GM18873 (cell line): ENCODE measurements around the gene ANXA2R.
A peak's percentile ranks its signal among the peaks of the same experiment; 100 is the strongest.
"Not testable (repeated sequence)": the region's sequence is repeated elsewhere in the genome, so short reads cannot be mapped to it uniquely, and the experiment has no call there.

Experiments used
- ATAC-seq: cut with Tn5 transposase; IDR thresholded peaks from one replicate; pipeline ENCODE4 v1.9.1; 2021; ENCODE audit warnings: mild to moderate bottlenecking, moderate library complexity, moderate number of reproducible peaks; ENCODE audit not compliant: unreplicated experiment, low FRiP score

The ANXA2R gene

GRCh38 chr5:43036856-43037635, 3.1 kb downstream of the ANXA2R start:
- no peak for ATAC-seq

DNA sequence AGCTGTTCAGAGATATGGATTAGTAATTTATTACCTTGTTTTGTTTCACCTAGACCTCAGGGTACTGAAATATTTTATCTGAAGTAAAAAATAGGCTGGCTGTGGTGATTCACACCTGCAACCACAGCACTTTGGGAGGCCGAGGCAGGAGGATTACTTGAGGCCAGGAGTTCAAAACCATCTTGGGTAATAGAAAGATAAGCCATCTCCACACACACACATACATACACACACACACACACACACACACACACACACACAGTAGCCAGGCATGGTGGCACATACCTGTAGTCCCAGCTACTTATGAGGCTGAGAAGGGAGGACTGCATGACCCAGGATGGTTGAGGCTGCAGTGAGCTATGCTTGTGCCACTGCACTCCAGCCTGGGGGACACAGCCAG, 3.7 kb downstream of the ANXA2R start:
- no peak for ATAC-seq

DNA sequence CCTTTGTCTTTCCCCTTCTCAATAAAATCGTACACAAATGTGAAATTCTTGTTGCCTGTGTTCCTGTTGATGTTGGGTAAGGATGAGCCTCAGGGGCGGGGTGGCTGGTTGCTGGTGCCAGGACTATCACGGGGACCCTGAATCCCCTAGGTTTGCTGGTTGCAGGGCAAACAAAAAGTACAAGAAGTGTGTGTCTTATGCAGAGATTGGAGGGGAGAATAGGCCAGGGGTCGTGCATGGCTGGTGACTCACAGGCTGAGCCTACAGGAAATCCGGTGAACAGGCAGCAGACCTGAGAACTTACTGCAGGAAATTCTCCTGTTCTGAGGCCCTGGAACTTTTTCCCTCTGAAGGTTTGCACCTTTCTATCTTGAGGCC, 5.5 kb downstream of the ANXA2R start:
- ATAC-seq, result no peak

DNA sequence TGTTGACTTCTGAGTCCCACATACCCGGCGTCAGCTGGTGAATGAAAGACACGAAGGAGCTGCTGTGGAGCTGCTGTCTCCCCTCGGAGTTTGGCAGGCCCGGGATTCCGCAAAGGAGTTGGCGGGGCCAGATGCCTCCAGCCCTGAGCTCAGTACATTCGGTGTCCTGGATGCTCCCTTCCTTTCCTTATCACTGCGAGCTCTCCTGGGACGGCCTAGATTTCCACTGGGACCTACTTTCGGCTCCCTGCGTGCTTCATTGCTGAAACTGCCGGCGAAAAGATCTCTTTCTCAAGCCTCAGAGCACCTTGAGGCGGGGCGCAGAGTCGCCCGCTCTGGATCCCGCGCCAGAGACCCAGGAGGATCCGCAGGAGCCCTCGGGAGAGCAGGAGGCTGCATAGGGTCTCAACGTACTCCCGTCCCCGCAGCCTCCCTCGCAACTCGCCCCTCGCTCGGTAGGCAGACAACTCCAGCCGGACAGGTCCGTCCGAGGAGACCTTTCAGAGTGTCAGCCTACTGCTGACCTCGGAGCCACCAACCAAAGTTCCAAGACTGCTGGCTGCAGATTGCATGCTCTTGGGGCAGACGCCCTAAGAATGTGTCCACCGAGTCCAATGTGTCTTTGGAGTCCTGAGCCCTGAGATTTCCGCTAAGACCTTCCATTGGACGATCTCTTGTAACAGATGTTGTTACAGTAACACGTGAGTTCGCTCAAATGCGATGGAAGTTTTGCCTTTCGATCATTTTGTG, 6.1 kb downstream of the ANXA2R start:
- ATAC-seq, result no peak

- ATAC-seq, result no peak
Observed at GRCh38 chr5:43027054-43027785, 12.9 kb downstream of the ANXA2R start.

DNA sequence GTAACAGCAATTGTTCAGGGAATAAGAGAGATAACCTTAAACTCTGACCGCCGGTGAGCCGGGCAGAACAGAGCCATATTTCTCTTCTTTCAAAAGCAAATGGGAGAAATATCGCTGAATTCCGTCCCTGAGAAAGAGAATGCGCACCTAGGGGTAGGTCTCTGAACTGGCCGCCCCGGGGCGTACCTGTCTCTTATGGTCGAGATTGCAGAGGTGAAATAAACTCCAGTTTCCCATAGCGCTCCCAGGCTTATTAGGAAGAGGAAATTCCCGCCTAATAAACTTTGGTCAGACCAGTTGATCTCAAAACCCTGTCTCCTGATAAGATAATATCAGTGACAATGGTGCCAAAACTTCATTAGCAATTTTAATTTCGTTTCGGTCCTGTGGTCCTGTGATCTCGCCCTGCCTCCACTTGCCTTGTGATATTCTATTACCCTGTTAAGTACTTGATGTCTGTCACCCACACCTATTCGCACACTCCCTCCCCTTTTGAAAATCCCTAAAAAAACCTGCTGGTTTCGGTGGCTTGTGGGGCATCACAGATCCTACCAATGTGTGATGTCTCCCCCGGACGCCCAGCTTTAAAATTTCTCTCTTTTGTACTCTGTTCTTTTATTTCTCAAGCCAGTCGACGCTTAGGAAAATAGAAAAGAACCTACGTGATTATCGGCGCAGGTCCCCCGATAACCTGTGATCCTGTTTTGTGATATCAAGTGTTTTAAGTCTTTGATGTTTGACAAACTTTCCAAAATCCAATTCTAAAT, 14.8 kb downstream of the ANXA2R start:
- not testable (repeated sequence) for ATAC-seq

- ATAC-seq, result no peak
Observed at GRCh38 chr5:43024217-43024616, 15.9 kb downstream of the ANXA2R start.

GRCh38 chr5:43021151-43021550, 19.0 kb downstream of the ANXA2R start:
- no peak for ATAC-seq

DNA sequence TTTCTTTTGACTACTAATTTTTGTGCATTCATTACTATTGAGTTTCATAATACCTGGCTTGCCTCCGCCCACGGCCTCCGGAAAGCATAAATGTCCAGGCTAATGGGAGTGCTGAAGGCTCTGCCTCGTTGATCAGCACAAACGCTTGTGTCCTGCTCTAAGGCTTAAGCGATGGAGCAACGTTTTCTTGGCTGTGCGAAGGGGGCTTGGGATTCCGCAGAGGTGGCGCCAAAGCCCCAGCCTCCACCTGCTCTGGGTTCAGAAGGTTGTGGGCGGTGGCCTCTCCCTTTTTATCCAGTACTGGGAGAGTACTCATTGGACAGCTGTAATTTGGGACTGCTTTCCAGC, 19.7 kb downstream of the ANXA2R start:
- ATAC-seq, result peak; percentile 19

- peak; percentile 78 for ATAC-seq
Observed at GRCh38 chr5:43019614-43020398, 20.3 kb downstream of the ANXA2R start.

DNA sequence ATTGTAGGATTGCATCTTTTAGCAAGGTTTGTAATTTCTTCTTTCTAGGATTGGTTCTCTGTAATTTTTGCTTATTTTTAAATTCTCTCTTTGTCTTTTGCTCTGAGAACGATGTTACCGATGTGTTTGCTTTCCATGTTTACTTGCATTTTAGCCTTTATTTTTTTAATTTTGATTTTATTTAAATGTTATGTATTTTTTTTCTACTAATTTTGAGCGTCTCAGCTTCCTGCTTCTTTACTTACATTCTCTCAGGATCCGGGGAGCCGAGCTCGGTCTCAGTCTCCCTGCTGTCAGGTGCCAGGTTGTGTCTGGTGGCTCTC, 20.9 kb downstream of the ANXA2R start:
- ATAC-seq, result no peak

- no peak for ATAC-seq
Observed at GRCh38 chr5:43017428-43017815, 22.7 kb downstream of the ANXA2R start.

GRCh38 chr5:43016217-43016779, 23.8 kb downstream of the ANXA2R start:
- ATAC-seq, result no peak

DNA sequence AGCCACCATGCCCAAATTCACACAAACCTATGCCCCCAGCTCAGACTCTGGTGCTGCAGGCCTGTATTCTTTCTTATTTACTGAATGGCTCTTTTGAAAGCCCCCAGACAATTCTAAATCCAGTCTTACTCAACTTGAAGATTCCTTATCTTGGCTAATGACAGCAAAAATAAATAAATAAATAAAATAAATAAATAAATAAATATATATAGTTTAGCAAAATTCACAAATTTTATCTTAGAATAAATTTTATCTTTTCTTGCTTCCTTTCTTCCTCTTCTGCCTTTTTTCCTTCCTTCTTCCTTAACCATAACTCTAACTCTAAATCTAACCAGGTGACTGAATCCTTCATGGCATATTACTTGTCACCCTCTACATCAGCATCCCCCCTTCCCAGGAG, 25.6 kb downstream of the ANXA2R start:
- ATAC-seq, result no peak

DNA sequence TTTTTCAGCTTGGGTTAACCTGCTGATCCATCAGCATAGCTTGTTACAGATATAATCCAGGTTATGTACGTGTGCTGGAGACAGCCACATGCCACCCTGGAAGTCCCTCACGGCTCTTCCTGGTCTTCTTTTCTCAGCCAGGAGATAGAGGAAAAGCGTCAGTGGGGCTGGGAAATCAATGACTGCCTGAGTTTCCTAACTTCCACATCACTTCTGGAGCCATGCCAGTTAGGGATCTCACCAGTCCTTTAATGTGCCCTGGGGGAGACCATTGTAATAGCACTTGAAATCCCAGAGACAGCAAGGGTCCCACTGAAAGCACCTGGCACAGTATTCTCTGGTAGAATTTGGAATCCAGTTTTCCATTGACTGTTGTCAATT, 29.2 kb downstream of the ANXA2R start:
- no peak for ATAC-seq

- peak; percentile 29 for ATAC-seq
Observed at GRCh38 chr5:43008363-43009153, 31.6 kb downstream of the ANXA2R start.

DNA sequence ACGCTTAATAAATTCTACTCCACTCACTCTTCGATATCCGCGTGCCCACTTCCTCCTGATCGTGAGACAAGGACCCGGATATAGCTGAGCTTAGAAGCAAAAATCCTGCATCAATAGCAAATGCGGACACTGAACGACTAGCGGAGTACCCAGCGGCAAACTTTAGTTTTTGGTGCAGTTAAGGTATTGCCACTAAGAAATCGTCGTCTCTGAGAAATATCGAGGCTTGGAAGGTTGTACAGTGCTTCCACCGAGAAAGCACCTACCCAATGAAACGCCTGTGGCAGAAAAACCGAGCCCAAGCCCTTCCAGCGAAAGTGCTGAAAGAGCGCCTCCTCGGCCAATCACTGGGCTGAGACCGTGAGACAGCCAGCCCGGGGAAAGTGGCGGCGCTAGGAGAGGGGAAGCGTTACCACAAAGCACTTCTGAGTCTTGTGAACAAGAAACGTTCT, 32.2 kb downstream of the ANXA2R start:
- peak; percentile 34 for ATAC-seq

GRCh38 chr5:43007246-43007910, 32.7 kb downstream of the ANXA2R start:
- no peak for ATAC-seq
